ENCODE measurements around the gene ATF6.

GRCh38 chr1:161885759-161886158 lies 119.6 kb downstream of the ATF6 start:
- TF ChIP-seq CTCF (IDR thresholded peaks at IDR 0.05 in 2 of 3, conservative IDR thresholded peaks at IDR 0.05 in 1 of 3; ENCODE audit: borderline replicate concordance in 1 of 3, insufficient read depth in 1 of 3, low read depth in 2 of 3, low read length in 2 of 3) (no peak), JUND (IDR thresholded peaks at IDR 0.05) (no peak), MAX (IDR thresholded peaks at IDR 0.05) (no peak), CBX3 (IDR thresholded peaks at IDR 0.05; ENCODE audit: low read depth) (no peak), FOSL1 (IDR thresholded peaks at IDR 0.05; ENCODE audit: low read depth) (no peak), SP1 (IDR thresholded peaks at IDR 0.05; ENCODE audit: low read depth) (no peak), YY1 (IDR thresholded peaks at IDR 0.05; ENCODE audit: extremely low read depth, insufficient replicate concordance, low read depth, low read length) (no peak), ZBTB33 (IDR thresholded peaks at IDR 0.05; ENCODE audit: extremely low read depth, insufficient replicate concordance, low read length) (no peak), REST (IDR thresholded peaks at IDR 0.05; ENCODE audit: low read depth) (no peak), POLR2A (IDR thresholded peaks at IDR 0.05; ENCODE audit: borderline replicate concordance, extremely low read depth, insufficient read depth, insufficient read length) (no peak), POLR2AphosphoS5 (IDR thresholded peaks at IDR 0.05; ENCODE audit: low read depth, low read length) (no peak), TCF7L2 (IDR thresholded peaks at IDR 0.05; ENCODE audit: borderline replicate concordance, extremely low read depth, insufficient read depth, insufficient read length) (no peak)

Measured in HCT116 (cell line).